ENCODE measurements around the gene CLIC4.

DNA sequence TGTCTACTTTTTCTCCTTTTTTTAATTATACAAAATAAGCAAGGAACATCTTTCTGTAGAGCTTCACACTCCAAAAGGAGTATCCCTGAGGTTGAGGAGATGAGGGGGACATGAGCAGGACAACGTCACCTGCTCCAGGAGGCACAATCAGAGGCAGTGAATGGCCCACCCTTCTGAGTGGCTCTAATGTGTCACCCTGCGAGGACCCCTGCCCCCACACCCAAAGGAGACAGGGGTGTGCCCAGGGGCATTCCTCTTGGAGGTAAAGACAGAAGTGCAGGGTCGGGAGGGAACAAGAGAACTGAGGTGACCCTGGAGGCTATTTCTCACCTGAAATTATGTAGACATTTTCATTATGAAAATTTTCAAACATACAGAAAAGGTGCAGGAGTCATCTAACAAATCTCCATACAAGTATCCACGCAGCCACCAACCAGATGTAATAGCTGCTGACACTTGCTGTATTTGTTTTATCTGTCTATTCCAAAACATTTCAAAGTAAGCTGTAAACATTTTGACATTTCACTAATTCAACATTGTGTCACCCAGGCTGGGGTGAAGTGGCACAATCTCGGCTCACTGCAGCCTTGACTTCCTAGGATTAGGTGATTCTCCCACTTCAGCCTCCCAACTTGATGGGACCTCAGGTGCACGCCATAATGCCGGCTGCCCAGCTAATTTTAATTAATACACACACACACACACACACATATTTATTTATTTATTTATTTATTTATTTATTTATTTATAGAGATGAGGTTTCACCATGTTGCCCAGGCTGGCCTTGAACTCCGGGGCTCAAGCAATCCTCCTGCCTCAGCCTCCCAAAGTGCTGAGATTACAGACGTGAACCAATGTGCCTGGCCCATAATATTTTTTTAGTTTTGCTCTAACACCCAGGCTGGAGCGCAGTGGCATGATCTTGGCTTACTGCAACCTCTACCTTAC lies 114.1 kb downstream of the CLIC4 start:
- TF ChIP-seq, protein P1, sequence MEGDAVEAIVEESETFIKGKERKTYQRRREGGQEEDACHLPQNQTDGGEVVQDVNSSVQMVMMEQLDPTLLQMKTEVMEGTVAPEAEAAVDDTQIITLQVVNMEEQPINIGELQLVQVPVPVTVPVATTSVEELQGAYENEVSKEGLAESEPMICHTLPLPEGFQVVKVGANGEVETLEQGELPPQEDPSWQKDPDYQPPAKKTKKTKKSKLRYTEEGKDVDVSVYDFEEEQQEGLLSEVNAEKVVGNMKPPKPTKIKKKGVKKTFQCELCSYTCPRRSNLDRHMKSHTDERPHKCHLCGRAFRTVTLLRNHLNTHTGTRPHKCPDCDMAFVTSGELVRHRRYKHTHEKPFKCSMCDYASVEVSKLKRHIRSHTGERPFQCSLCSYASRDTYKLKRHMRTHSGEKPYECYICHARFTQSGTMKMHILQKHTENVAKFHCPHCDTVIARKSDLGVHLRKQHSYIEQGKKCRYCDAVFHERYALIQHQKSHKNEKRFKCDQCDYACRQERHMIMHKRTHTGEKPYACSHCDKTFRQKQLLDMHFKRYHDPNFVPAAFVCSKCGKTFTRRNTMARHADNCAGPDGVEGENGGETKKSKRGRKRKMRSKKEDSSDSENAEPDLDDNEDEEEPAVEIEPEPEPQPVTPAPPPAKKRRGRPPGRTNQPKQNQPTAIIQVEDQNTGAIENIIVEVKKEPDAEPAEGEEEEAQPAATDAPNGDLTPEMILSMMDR (conservative IDR thresholded peaks at IDR 0.05; ENCODE audit: low read length): no peak
- no peak for TF ChIP-seq EZH2phosphoT487 (IDR thresholded peaks at IDR 0.05; ENCODE audit: borderline replicate concordance)
